ENCODE measurements around the gene FAM120A.

Gene FAM120A

GRCh38 chr9:93596399-93596798 lies 144.9 kb downstream of the FAM120A start:
- Histone ChIP-seq H3K36me3 (ENCODE audit: control insufficient read depth, insufficient read depth, low read length) (no peaks in the 10 kb centered on the region), H3K4me1 (ENCODE audit: control insufficient read depth, insufficient read depth, low read length) (peaks cover 36% of the 10 kb centered on the region), H3K27me3 (ENCODE audit: control insufficient read depth, insufficient read depth, low read length) (no peaks in the 10 kb centered on the region), H3K9ac (ENCODE audit: low read depth, low read length) (no peak overlapping the region), H3K27ac (ENCODE audit: low read depth, low read length) (no peak overlapping the region), H3K9me3 (ENCODE audit: control insufficient read depth, insufficient read depth, low read length) (no peaks in the 10 kb centered on the region), H3K4me3 (ENCODE audit: low read depth, low read length) (no peak overlapping the region)

- Histone ChIP-seq H3K9me3 (ENCODE audit: control insufficient read depth, insufficient read depth, low read length) (no peaks in the 10 kb centered on the region), H3K27ac (ENCODE audit: low read depth, low read length) (no peak overlapping the region), H3K36me3 (ENCODE audit: control insufficient read depth, insufficient read depth, low read length) (no peaks in the 10 kb centered on the region), H3K27me3 (ENCODE audit: control insufficient read depth, insufficient read depth, low read length) (no peaks in the 10 kb centered on the region), H3K4me3 (ENCODE audit: low read depth, low read length) (no peak overlapping the region), H3K9ac (ENCODE audit: low read depth, low read length) (no peak overlapping the region), H3K4me1 (ENCODE audit: control insufficient read depth, insufficient read depth, low read length) (peaks cover 42% of the 10 kb centered on the region)
Measured at GRCh38 chr9:93597142-93597706, 145.7 kb downstream of the FAM120A start.

- Histone ChIP-seq H3K27me3 (ENCODE audit: control insufficient read depth, insufficient read depth, low read length) (no peaks in the 10 kb centered on the region), H3K9me3 (ENCODE audit: control insufficient read depth, insufficient read depth, low read length) (no peaks in the 10 kb centered on the region), H3K4me3 (ENCODE audit: low read depth, low read length) (no peak overlapping the region), H3K27ac (ENCODE audit: low read depth, low read length) (no peak overlapping the region), H3K9ac (ENCODE audit: low read depth, low read length) (no peak overlapping the region), H3K36me3 (ENCODE audit: control insufficient read depth, insufficient read depth, low read length) (no peaks in the 10 kb centered on the region), H3K4me1 (ENCODE audit: control insufficient read depth, insufficient read depth, low read length) (peaks cover 35% of the 10 kb centered on the region)
Measured at GRCh38 chr9:93597871-93598646, 146.6 kb downstream of the FAM120A start.

- Histone ChIP-seq H3K4me3 (ENCODE audit: low read depth, low read length) (no peak overlapping the region), H3K27ac (ENCODE audit: low read depth, low read length) (no peak overlapping the region), H3K9me3 (ENCODE audit: control insufficient read depth, insufficient read depth, low read length) (no peaks in the 10 kb centered on the region), H3K36me3 (ENCODE audit: control insufficient read depth, insufficient read depth, low read length) (no peaks in the 10 kb centered on the region), H3K27me3 (ENCODE audit: control insufficient read depth, insufficient read depth, low read length) (no peaks in the 10 kb centered on the region), H3K4me1 (ENCODE audit: control insufficient read depth, insufficient read depth, low read length) (peaks cover 32% of the 10 kb centered on the region), H3K9ac (ENCODE audit: low read depth, low read length) (no peak overlapping the region)
Measured at GRCh38 chr9:93598647-93599241, 147.3 kb downstream of the FAM120A start.

GRCh38 chr9:93599571-93600403 lies 148.3 kb downstream of the FAM120A start:
- H3K27ac ChIP-seq (ENCODE audit: low read depth, low read length): no peak overlapping the region
- H3K9ac ChIP-seq (ENCODE audit: low read depth, low read length): no peak overlapping the region

GRCh38 chr9:93600504-93600903 lies 149.0 kb downstream of the FAM120A start:
- no peaks in the 10 kb centered on the region for H3K36me3 ChIP-seq (ENCODE audit: control insufficient read depth, insufficient read depth, low read length)
- H3K9me3 ChIP-seq (ENCODE audit: control insufficient read depth, insufficient read depth, low read length): no peaks in the 10 kb centered on the region
- no peaks in the 10 kb centered on the region for H3K27me3 ChIP-seq (ENCODE audit: control insufficient read depth, insufficient read depth, low read length)
- no peak overlapping the region for H3K27ac ChIP-seq (ENCODE audit: low read depth, low read length)
- H3K9ac ChIP-seq (ENCODE audit: low read depth, low read length): no peak overlapping the region
- peaks cover 32% of the 10 kb centered on the region for H3K4me1 ChIP-seq (ENCODE audit: control insufficient read depth, insufficient read depth, low read length)
- no peak overlapping the region for H3K4me3 ChIP-seq (ENCODE audit: low read depth, low read length)

More at GRCh38 chr9:93599571-93600403, 148.3 kb downstream of the FAM120A start:
- Histone ChIP-seq H3K27me3 (ENCODE audit: control insufficient read depth, insufficient read depth, low read length) (no peaks in the 10 kb centered on the region), H3K9me3 (ENCODE audit: control insufficient read depth, insufficient read depth, low read length) (no peaks in the 10 kb centered on the region), H3K4me1 (ENCODE audit: control insufficient read depth, insufficient read depth, low read length) (peaks cover 32% of the 10 kb centered on the region), H3K36me3 (ENCODE audit: control insufficient read depth, insufficient read depth, low read length) (no peaks in the 10 kb centered on the region), H3K4me3 (ENCODE audit: low read depth, low read length) (no peak overlapping the region)

GRCh38 chr9:93601063-93601462 lies 149.6 kb downstream of the FAM120A start:
- Histone ChIP-seq H3K27me3 (ENCODE audit: control insufficient read depth, insufficient read depth, low read length) (no peaks in the 10 kb centered on the region), H3K9me3 (ENCODE audit: control insufficient read depth, insufficient read depth, low read length) (no peaks in the 10 kb centered on the region), H3K4me1 (ENCODE audit: control insufficient read depth, insufficient read depth, low read length) (peaks cover 32% of the 10 kb centered on the region), H3K27ac (ENCODE audit: low read depth, low read length) (no peak overlapping the region), H3K36me3 (ENCODE audit: control insufficient read depth, insufficient read depth, low read length) (no peaks in the 10 kb centered on the region), H3K9ac (ENCODE audit: low read depth, low read length) (no peak overlapping the region), H3K4me3 (ENCODE audit: low read depth, low read length) (no peak overlapping the region)

GRCh38 chr9:93601666-93602065 lies 150.2 kb downstream of the FAM120A start:
- Histone ChIP-seq H3K27me3 (ENCODE audit: control insufficient read depth, insufficient read depth, low read length) (no peaks in the 10 kb centered on the region), H3K9me3 (ENCODE audit: control insufficient read depth, insufficient read depth, low read length) (no peaks in the 10 kb centered on the region), H3K4me1 (ENCODE audit: control insufficient read depth, insufficient read depth, low read length) (peaks cover 32% of the 10 kb centered on the region), H3K36me3 (ENCODE audit: control insufficient read depth, insufficient read depth, low read length) (no peaks in the 10 kb centered on the region), H3K4me3 (ENCODE audit: low read depth, low read length) (no peak overlapping the region), H3K9ac (ENCODE audit: low read depth, low read length) (no peak overlapping the region), H3K27ac (ENCODE audit: low read depth, low read length) (no peak overlapping the region)

- H3K4me1 ChIP-seq (ENCODE audit: control insufficient read depth, insufficient read depth, low read length): peaks cover 32% of the 10 kb centered on the region
Measured at GRCh38 chr9:93603011-93603410, 151.5 kb downstream of the FAM120A start.

GRCh38 chr9:93603906-93604326 lies 152.4 kb downstream of the FAM120A start:
- no peaks in the 10 kb centered on the region for H3K36me3 ChIP-seq (ENCODE audit: control insufficient read depth, insufficient read depth, low read length)
- no peak overlapping the region for H3K9ac ChIP-seq (ENCODE audit: low read depth, low read length)
- peaks cover 31% of the 10 kb centered on the region for H3K4me1 ChIP-seq (ENCODE audit: control insufficient read depth, insufficient read depth, low read length)
- no peak overlapping the region for H3K27ac ChIP-seq (ENCODE audit: low read depth, low read length)
- H3K4me3 ChIP-seq (ENCODE audit: low read depth, low read length): no peak overlapping the region
- no peaks in the 10 kb centered on the region for H3K27me3 ChIP-seq (ENCODE audit: control insufficient read depth, insufficient read depth, low read length)
- no peaks in the 10 kb centered on the region for H3K9me3 ChIP-seq (ENCODE audit: control insufficient read depth, insufficient read depth, low read length)

More at GRCh38 chr9:93603011-93603410, 151.5 kb downstream of the FAM120A start:
- no peaks in the 10 kb centered on the region for H3K27me3 ChIP-seq (ENCODE audit: control insufficient read depth, insufficient read depth, low read length)
- H3K9ac ChIP-seq (ENCODE audit: low read depth, low read length): no peak overlapping the region
- no peaks in the 10 kb centered on the region for H3K36me3 ChIP-seq (ENCODE audit: control insufficient read depth, insufficient read depth, low read length)
- no peaks in the 10 kb centered on the region for H3K9me3 ChIP-seq (ENCODE audit: control insufficient read depth, insufficient read depth, low read length)
- H3K27ac ChIP-seq (ENCODE audit: low read depth, low read length): no peak overlapping the region
- no peak overlapping the region for H3K4me3 ChIP-seq (ENCODE audit: low read depth, low read length)

All from HUES48 (cell line).